Hepatocyte (in vitro differentiated cells): Measurements from ENCODE around the gene KCTD6. TPM values are rescaled to one million over a fixed set of nuclear protein-coding genes. Genes with fewer than 3 reads are reported as not detected.

Experiments
- DNase-seq: peaks from one replicate; pipeline ENCODE4 v3.0.0-alpha.2; 2016; ENCODE audit warnings: low spot score
- H2AFZ ChIP-seq: fragments of 200-600 bp; sonication (generic); 2 replicates; pipeline ENCODE4 v1.6.0; 2016; ENCODE audit warnings: antibody characterized with exemption, mild to moderate bottlenecking
- H3K27ac ChIP-seq: fragments of 200-600 bp; sonication (generic); 2 replicates; pipeline ENCODE4 v1.5.1; 2016; ENCODE audit warnings: mild to moderate bottlenecking
- H3K27me3 ChIP-seq: fragments of 200-600 bp; sonication (generic); 2 replicates; pipeline ENCODE4 v1.6.1; 2016
- H3K36me3 ChIP-seq: fragments of 200-600 bp; sonication (generic); replicated peaks from 2 replicates; pipeline ENCODE4 v1.5.1; 2016; ENCODE audit warnings: low read depth; ENCODE audit not compliant: insufficient read depth
- H3K4me1 ChIP-seq: fragments of 200-600 bp; sonication (generic); 2 replicates; pipeline ENCODE4 v1.5.1; 2016; ENCODE audit warnings: mild to moderate bottlenecking, moderate library complexity; ENCODE audit not compliant: insufficient read depth
- H3K4me2 ChIP-seq: fragments of 200-600 bp; sonication (generic); 2 replicates; pipeline ENCODE4 v1.6.0; 2016
- H3K4me3 ChIP-seq: fragments of 200-600 bp; sonication (generic); 2 replicates; pipeline ENCODE4 v1.5.1; 2016; ENCODE audit warnings: mild to moderate bottlenecking
- H3K79me2 ChIP-seq: fragments of 200-600 bp; sonication (generic); 2 replicates; pipeline ENCODE4 v1.6.0; 2017; ENCODE audit warnings: mild to moderate bottlenecking
- H3K9me2 ChIP-seq: fragments of 200-600 bp; sonication (generic); replicated peaks from 2 replicates; pipeline ENCODE4 v1.6.0; 2017; ENCODE audit warnings: mild to moderate bottlenecking; ENCODE audit not compliant: insufficient read depth
- H3K9me3 ChIP-seq: fragments of 200-600 bp; sonication (generic); 2 replicates; pipeline ENCODE4 v1.5.1; 2016; ENCODE audit warnings: low read depth, mild to moderate bottlenecking
- H4K20me1 ChIP-seq: fragments of 200-600 bp; sonication (generic); 2 replicates; pipeline ENCODE4 v1.6.0; 2016; ENCODE audit warnings: mild to moderate bottlenecking; ENCODE audit not compliant: insufficient read depth, poor library complexity, severe bottlenecking
- CTCF ChIP-seq: fragments of 200-600 bp; sonication (generic); IDR thresholded peaks from 2 replicates; pipeline ENCODE4 v1.5.1; 2016; ENCODE audit warnings: antibody characterized with exemption, mild to moderate bottlenecking; ENCODE audit not compliant: poor library complexity
- EZH2 ChIP-seq: fragments of 200-600 bp; sonication (generic); IDR thresholded peaks from 2 replicates; pipeline ENCODE4 v1.6.1; 2016; ENCODE audit warnings: antibody characterized with exemption, mild to moderate bottlenecking, borderline replicate concordance
- EZH2phosphoT487 ChIP-seq: fragments of 200-600 bp; sonication (generic); IDR thresholded peaks from one replicate; pipeline ENCODE4 v1.6.1; 2018; ENCODE audit warnings: antibody characterized with exemption, mild to moderate bottlenecking, low read depth, moderate library complexity; ENCODE audit not compliant: unreplicated experiment, severe bottlenecking
- WGBS: methylation state at CpG from one replicate; pipeline ENCODE4 v1.1.6; 2016; ENCODE audit warnings: low lambda C conversion rate; ENCODE audit errors: missing lambda C conversion rate; 5-methylcytosine and 5-hydroxymethylcytosine counted together
- polyA plus RNA-seq: library from polyadenylated mRNA; unstranded; fragments of >200 nt; fragmentation: Nextera tagmentation; extraction: Ambion mirVana; gene quantifications from 2 replicates; pipeline ENCODE4 v1.2.1, GENCODE V29; 2016
- total RNA-seq: library from RNA; depleted of rRNA; stranded (reverse); fragments of >200 nt; gene quantifications from 2 replicates; pipeline ENCODE4 v1.2.3, GENCODE V29; 2014

KCTD6 gene
- total and polyA plus RNA-seq, 2 experiments from 2014 or later: 13.8 to 18.9 TPM

- H3K9me2 ChIP-seq: no peaks in the 10 kb centered on the region
- H4K20me1 ChIP-seq: no peaks in the 10 kb centered on the region
- DNase-seq: no peak
- TF ChIP-seq CTCF: no peak
- TF ChIP-seq EZH2phosphoT487: no peak
- TF ChIP-seq EZH2: no peak
- 97% methylated on average over 2 of the region's 2 CpGs for WGBS
- H3K79me2 ChIP-seq: no peaks in the 10 kb centered on the region
- no peak overlapping the region for H3K27ac ChIP-seq
- no peak overlapping the region for H2AFZ ChIP-seq
- H3K4me2 ChIP-seq: no peak overlapping the region
- no peaks in the 10 kb centered on the region for H3K4me1 ChIP-seq
- H3K9me3 ChIP-seq: no peaks in the 10 kb centered on the region
- no peak overlapping the region for H3K4me3 ChIP-seq
- no peaks in the 10 kb centered on the region for H3K36me3 ChIP-seq
- H3K27me3 ChIP-seq: no peaks in the 10 kb centered on the region
Observed at GRCh38 chr3:58480309-58480708, 11.6 kb upstream of the KCTD6 start.

GRCh38 chr3:58482917-58483636 is 8.8 kb upstream of the KCTD6 start:
- TF ChIP-seq CTCF (no peak), EZH2 (no peak), EZH2phosphoT487 (no peak)
- WGBS: 86% methylated on average over 8 of the region's 8 CpGs
- no peaks in the 10 kb centered on the region for H3K9me3 ChIP-seq
- no peak overlapping the region for H3K4me3 ChIP-seq
- DNase-seq: no peak
- no peaks in the 10 kb centered on the region for H3K9me2 ChIP-seq
- H3K36me3 ChIP-seq: no peaks in the 10 kb centered on the region
- H3K27ac ChIP-seq: no peak overlapping the region
- no peak overlapping the region for H2AFZ ChIP-seq
- no peaks in the 10 kb centered on the region for H3K79me2 ChIP-seq
- no peaks in the 10 kb centered on the region for H3K4me1 ChIP-seq
- no peak overlapping the region for H3K4me2 ChIP-seq
- H3K27me3 ChIP-seq: no peaks in the 10 kb centered on the region
- H4K20me1 ChIP-seq: no peaks in the 10 kb centered on the region

- Histone ChIP-seq H3K36me3 (no peaks in the 10 kb centered on the region), H3K27me3 (no peaks in the 10 kb centered on the region), H3K4me1 (no peaks in the 10 kb centered on the region), H4K20me1 (no peaks in the 10 kb centered on the region), H3K9me2 (no peaks in the 10 kb centered on the region), H3K4me3 (no peak overlapping the region), H3K9me3 (no peaks in the 10 kb centered on the region), H3K79me2 (no peaks in the 10 kb centered on the region), H2AFZ (no peak overlapping the region), H3K4me2 (no peak overlapping the region), H3K27ac (no peak overlapping the region)
- DNase-seq: no peak
- no peak for TF ChIP-seq EZH2
- no peak for TF ChIP-seq CTCF
- TF ChIP-seq EZH2phosphoT487: no peak
- 66% methylated on average over 7 of the region's 7 CpGs for WGBS
Observed at GRCh38 chr3:58484045-58484721, 7.7 kb upstream of the KCTD6 start.
